GM12878 (cell line): ENCODE results near the gene CTNNBL1. TPM values are rescaled to one million over a fixed set of nuclear protein-coding genes. Genes with fewer than 3 reads are reported as not detected.

Experiments used
- ATAC-seq: fragments of 200-7000 bp; cut with Tn5 transposase; 3 replicates; pipeline ENCODE4 v1.9.1; 2020; ENCODE audit warnings: mild to moderate bottlenecking, moderate library complexity
- BruUV-seq: library from RNA; stranded (reverse); fragments of 400-500 nt; replicated peaks from 2 replicates; lab custom pipeline; 2021; lab: Mats Ljungman, UMichigan
- CTCF ChIA-PET: fragments of 300-600 bp; sonication (Branson Sonifier 250); formaldehyde crosslinking; extraction: SDS; loops from one replicate; lab custom pipeline; 2021; ENCODE audit warnings: inconsistent platforms; lab: Yijun Ruan, JAX
- POLR2A ChIA-PET: fragments of 350-600 bp; formaldehyde crosslinking; extraction: SDS; loops from one replicate; lab custom pipeline; 2021; ENCODE audit warnings: inconsistent platforms; lab: Charles Lee
- RAD21 ChIA-PET: fragments of 300-600 bp; sonication (Branson Sonifier 250); formaldehyde crosslinking; loops from one replicate; lab custom pipeline; 2023; ENCODE audit warnings: antibody characterized with exemption; ENCODE audit not compliant: unreplicated experiment; lab: Charles Lee
- SMC1A ChIA-PET: fragments of 300-600 bp; sonication (Branson Sonifier 250); formaldehyde crosslinking; loops from one replicate; lab custom pipeline; 2023; ENCODE audit not compliant: unreplicated experiment, uncharacterized antibody; lab: Charles Lee
- DNase-seq: peaks from one replicate; pipeline ENCODE4 v3.0.0-alpha.2; 2011; ENCODE audit warnings: low read depth, low spot score
- FAIRE-seq: peaks from 3 replicates; lab custom pipeline; 2011; peaks lifted over from hg19 to GRCh38; lab: Jason Lieb, UNC
- H2AFZ ChIP-seq: 2 replicates; pipeline ENCODE4 v1.6.0; 2011; ENCODE audit warnings: low read depth, low read length, control low read depth; ENCODE audit not compliant: control insufficient read depth
- H3K27ac ChIP-seq: 2 replicates; pipeline ENCODE4 v1.5.1; 2011; ENCODE audit warnings: control low read depth; ENCODE audit not compliant: control insufficient read depth, insufficient read depth
- H3K27me3 ChIP-seq, 2 experiments: replicated peaks in 1 of 2; 2 replicates each; pipeline versions ENCODE4 v1.6.0 to v1.6.1; 2011; ENCODE audit warnings: low read length in 1 of 2; ENCODE audit not compliant: control insufficient read depth in 2 of 2, insufficient read depth in 2 of 2
- H3K36me3 ChIP-seq, 2 experiments: 2 replicates each; pipeline ENCODE4 v1.5.1; 2011; ENCODE audit warnings: low read length in 1 of 2; ENCODE audit not compliant: control insufficient read depth in 2 of 2, insufficient read depth in 2 of 2
- H3K4me1 ChIP-seq: 2 replicates; pipeline ENCODE4 v1.6.1; 2011; ENCODE audit warnings: mild to moderate bottlenecking, low read length, moderate library complexity, mixed read lengths; ENCODE audit not compliant: control insufficient read depth, insufficient read depth
- H3K4me2 ChIP-seq: 2 replicates; pipeline ENCODE4 v1.6.0; 2011; ENCODE audit warnings: control low read depth; ENCODE audit not compliant: control insufficient read depth, insufficient read depth
- H3K4me3 ChIP-seq: fragments of 200-600 bp; sonication (generic); 2 replicates; pipeline ENCODE4 v1.5.1; 2016
- H3K79me2 ChIP-seq: 2 replicates; pipeline ENCODE4 v1.6.0; 2011; ENCODE audit warnings: low read length; ENCODE audit not compliant: control insufficient read depth, insufficient read depth
- H3K9ac ChIP-seq: 2 replicates; pipeline ENCODE4 v1.8.0; 2011; ENCODE audit warnings: low read length, control low read depth, mixed read lengths; ENCODE audit not compliant: control insufficient read depth, insufficient read depth
- H3K9me3 ChIP-seq: replicated peaks from 3 replicates; pipeline ENCODE4 v1.5.1; 2011; ENCODE audit warnings: mild to moderate bottlenecking, low read length; ENCODE audit not compliant: control insufficient read depth, insufficient read depth
- H4K20me1 ChIP-seq: 2 replicates; pipeline ENCODE4 v1.6.0; 2011; ENCODE audit not compliant: control insufficient read depth, insufficient read depth
- CREB1 ChIP-seq: IDR thresholded peaks from 2 replicates; pipeline ENCODE4 v1.6.1; 2012; ENCODE audit warnings: low read depth, mild to moderate bottlenecking, inconsistent platforms
- E4F1 ChIP-seq: fragments of 450-650 bp; IDR thresholded peaks from 2 replicates; pipeline ENCODE4 v1.6.1; 2018; ENCODE audit warnings: borderline replicate concordance, mild to moderate bottlenecking; ENCODE audit not compliant: partially characterized antibody
- ETV6 ChIP-seq, 2 experiments: fragments of 450-650 bp in 1 of 2; IDR thresholded peaks in 1 of 2; conservative IDR thresholded peaks in 1 of 2; 2 replicates each; pipeline ENCODE4 v1.6.1; 2014; ENCODE audit warnings: antibody characterized with exemption in 1 of 2, borderline replicate concordance in 1 of 2, low read depth in 1 of 2, mild to moderate bottlenecking in 1 of 2, moderate library complexity in 1 of 2
- FOS ChIP-seq: IDR thresholded peaks from 3 replicates; pipeline ENCODE4 v1.6.1; 2011; ENCODE audit warnings: borderline replicate concordance; ENCODE audit not compliant: insufficient read length; ENCODE audit errors: extremely low read depth
- IRF4 ChIP-seq: IDR thresholded peaks from 2 replicates; pipeline ENCODE4 v1.6.1; 2011; ENCODE audit warnings: low read depth, low read length
- MAX ChIP-seq: IDR thresholded peaks from 2 replicates; pipeline ENCODE4 v1.6.1; 2012; ENCODE audit warnings: low read depth, low read length, improper control_type of control experiment
- MXI1 ChIP-seq: fragments of 150-350 bp; IDR thresholded peaks from 2 replicates; pipeline ENCODE4 v1.6.1; 2011; ENCODE audit warnings: low read depth, mild to moderate bottlenecking, inconsistent platforms, low read length, improper control_type of control experiment
- RAD21 ChIP-seq: IDR thresholded peaks from 2 replicates; pipeline ENCODE4 v1.6.1; 2011; ENCODE audit warnings: mild to moderate bottlenecking, low read depth, low read length, moderate library complexity; ENCODE audit not compliant: insufficient read depth
- RELB ChIP-seq: fragments of 450-650 bp; IDR thresholded peaks from 2 replicates; pipeline ENCODE4 v1.6.1; 2017; ENCODE audit warnings: low read depth, mild to moderate bottlenecking, moderate library complexity
- SPI1 ChIP-seq: IDR thresholded peaks from 2 replicates; pipeline ENCODE4 v1.6.1; 2011; ENCODE audit warnings: low read depth, mild to moderate bottlenecking, low read length, moderate library complexity, borderline replicate concordance; ENCODE audit not compliant: insufficient read depth
- STAT3 ChIP-seq: IDR thresholded peaks from 2 replicates; pipeline ENCODE4 v1.6.1; 2011; ENCODE audit warnings: low read depth, low read length, improper control_type of control experiment
- WGBS: methylation state at CpG from one replicate; pipeline ENCODE4 v1.1.6; 2016; ENCODE audit warnings: low lambda C conversion rate; ENCODE audit not compliant: insufficient replicate concordance, insufficient coverage; ENCODE audit errors: missing lambda C conversion rate; 5-methylcytosine and 5-hydroxymethylcytosine counted together
- in situ Hi-C: fragments of 300-500 bp; cut with MboI; formaldehyde crosslinking; loops from 9 replicates; pipeline ENCODE4 v1.14.3; 2018; ENCODE audit warnings: mixed read lengths
- intact Hi-C: fragments of 100-400 bp; cut with micrococcal nuclease; formaldehyde crosslinking; loops from one replicate; pipeline ENCODE4 v1.14.2; 2022; ENCODE audit not compliant: unreplicated experiment
- polyA plus RNA-seq, 11 experiments: library from polyadenylated mRNA; depleted of rRNA in 4 of 11; unstranded in 6 of 11; stranded (reverse) in 5 of 11; fragments of >200 nt; fragmentation: Nextera tagmentation in 4 of 11; fragmentation: Illumina TruSeq in 1 of 11; extraction: Ambion mirVana in 4 of 11; extraction: Trizol in 1 of 11; gene quantifications; 1 replicate in 1 of 11; 2 replicates in 10 of 11; pipeline versions ENCODE4 v1.2.1 to v1.2.3, GENCODE V29; 2011 to 2016; ENCODE audit warnings: inconsistent platforms in 2 of 11, missing spikeins in 2 of 11, low read depth in 1 of 11
- total RNA-seq, 4 experiments: library from RNA; depleted of rRNA in 3 of 4; stranded (reverse); fragments of >200 nt in 3 of 4; fragmentation: Illumina TruSeq in 1 of 4; extraction: Trizol in 1 of 4; gene quantifications; 2 replicates each; pipeline versions ENCODE4 v1.2.1 to v1.2.3, GENCODE V29; 2013 to 2021

CTNNBL1 gene
- total and polyA plus RNA-seq, 10 of the 15 experiments (the other 5 are each of a cell fraction or from before 2014, with no cell fraction given) = 43.1 to 102 (median 67.8) TPM

- H3K4me3 ChIP-seq = no peak overlapping the region
- H3K79me2 ChIP-seq = no peaks in the 10 kb centered on the region
- no peaks in the 10 kb centered on the region for H3K9me3 ChIP-seq
- no peak overlapping the region for H2AFZ ChIP-seq
- no peak for TF ChIP-seq FOS
- no peak for TF ChIP-seq SPI1
- no peak for TF ChIP-seq MXI1
- no peak for TF ChIP-seq IRF4
- DNase-seq (no peak), FAIRE-seq (no peak), ATAC-seq (no peak)
- H3K27me3 ChIP-seq = no peaks in the 10 kb centered on the region
- H3K4me1 ChIP-seq = no peaks in the 10 kb centered on the region
- H4K20me1 ChIP-seq = no peaks in the 10 kb centered on the region
- ChIA-PET RAD21 (interaction anchor here (1.1 kb wide), 1 partner anchor 9 kb away, joined by 3 read pairs; no protein-coding TSS in a partner anchor), POLR2A (interaction anchor here (0.5 kb wide), 1 partner anchor 123 kb away, joined by 3 read pairs; no protein-coding TSS in a partner anchor), SMC1A (interaction anchor here (2.1 kb wide), 1 partner anchor 40 kb away, joined by 7 read pairs; no protein-coding TSS in a partner anchor), CTCF (interaction anchor here (2.5 kb wide), 1 partner anchor 10 kb away, joined by 9 read pairs; no protein-coding TSS in a partner anchor)
- 95% methylated on average over 2 of the region's 2 CpGs for WGBS
- BruUV-seq = no TSS peak
- no peak overlapping the region for H3K9ac ChIP-seq
- no peak overlapping the region for H3K4me2 ChIP-seq
- H3K27ac ChIP-seq = no peak overlapping the region
- peaks cover 14 to 17% of the 10 kb centered on the region in 2 experiments for H3K36me3 ChIP-seq
- intact Hi-C loops = no loop called here
- in situ Hi-C loops = no loop called here
Observed at GRCh38 chr20:37736132-37736531, 42.3 kb downstream of the CTNNBL1 start.

- DNase-seq = no peak
- H3K36me3 ChIP-seq = peaks cover 12 to 17% of the 10 kb centered on the region in 2 experiments
- no peak overlapping the region for H3K27ac ChIP-seq
- no TSS peak for BruUV-seq
- H3K79me2 ChIP-seq = no peaks in the 10 kb centered on the region
- ChIA-PET POLR2A (no interaction called here), CTCF (interaction anchor here (0.9 to 1.0 kb wide), 2 partner anchors 71 to 255 kb away, joined by 3 to 4 read pairs; no protein-coding TSS in a partner anchor), RAD21 (no interaction called here), SMC1A (no interaction called here)
- no peak overlapping the region for H3K9ac ChIP-seq
- H2AFZ ChIP-seq = no peak overlapping the region
- ATAC-seq = no peak
- no peaks in the 10 kb centered on the region for H3K4me1 ChIP-seq
- no peak overlapping the region for H3K4me3 ChIP-seq
- no peaks in the 10 kb centered on the region for H3K27me3 ChIP-seq
- in situ Hi-C loops = no loop called here
- no peaks in the 10 kb centered on the region for H4K20me1 ChIP-seq
- no peak overlapping the region for H3K4me2 ChIP-seq
- WGBS = 95% methylated on average over 5 of the region's 5 CpGs
- H3K9me3 ChIP-seq = no peaks in the 10 kb centered on the region
- intact Hi-C loops = no loop called here
- FAIRE-seq = no peak
- no peak for TF ChIP-seq E4F1
- TF ChIP-seq MAX = no peak
- TF ChIP-seq ETV6 (conservative IDR thresholded peaks at IDR 0.05 in 1 of 2, IDR thresholded peaks at IDR 0.05 in 1 of 2; ENCODE audit: borderline replicate concordance in 1 of 2, low read depth in 1 of 2) = no peak
- TF ChIP-seq STAT3 = no peak
- no peak for TF ChIP-seq RAD21
- no peak for TF ChIP-seq RELB
- TF ChIP-seq CREB1 = no peak
Observed at GRCh38 chr20:37737826-37738420, 44.1 kb downstream of the CTNNBL1 start.
